Tibial nerve (tissue), 3 donors: ENCODE results near the gene ERC2.

Experiments
- CTCF ChIP-seq, 5 experiments: fragments of 200-600 bp in 3 of 5; fragments of 450-650 bp in 2 of 5; sonication (generic) in 3 of 5; IDR thresholded peaks; one replicate each; pipeline ENCODE4 v1.5.1; 2016 to 2019; ENCODE audit warnings: antibody characterized with exemption in 5 of 5, mild to moderate bottlenecking in 3 of 5, moderate library complexity in 2 of 5
- POLR2A ChIP-seq, 2 donors: fragments of 450-650 bp; IDR thresholded peaks; one replicate each; pipeline ENCODE4 v1.6.1; 2017; ENCODE audit warnings: antibody characterized with exemption in 2 of 2, mild to moderate bottlenecking in 2 of 2, moderate library complexity in 2 of 2

- TF ChIP-seq CTCF (IDR thresholded peaks at IDR 0.05) (no peak), POLR2A (IDR thresholded peaks at IDR 0.05) (no peak)
Observed at GRCh38 chr3:55531321-55531720, 936.9 kb downstream of the ERC2 start.
